Bronchial epithelial cell (primary cell): ENCODE results near the gene LPGAT1. TPM values are rescaled to one million over a fixed set of nuclear protein-coding genes. Genes with fewer than 3 reads are reported as not detected.
"Not testable (repeated sequence)": the region's sequence is repeated elsewhere in the genome, so short reads cannot be mapped to it uniquely, and the experiment has no call there.

Experiments used
- DNase-seq: peaks from one replicate; pipeline ENCODE4 v3.0.0-alpha.2; 2010; ENCODE audit warnings: low read depth
- FAIRE-seq: peaks from 2 replicates; lab custom pipeline; 2011; peaks lifted over from hg19 to GRCh38; lab: Jason Lieb, UNC
- H3K27me3 ChIP-seq: 2 replicates; pipeline ENCODE4 v1.5.1; 2011; ENCODE audit warnings: low read length; ENCODE audit not compliant: control insufficient read depth, insufficient read depth
- H3K36me3 ChIP-seq: 2 replicates; pipeline ENCODE4 v1.5.1; 2011; ENCODE audit warnings: low read length; ENCODE audit not compliant: control insufficient read depth, insufficient read depth
- H3K4me3 ChIP-seq: 2 replicates; pipeline ENCODE4 v1.5.1; 2011; ENCODE audit warnings: mild to moderate bottlenecking, low read depth, low read length, control low read depth
- CTCF ChIP-seq: IDR thresholded peaks from 2 replicates; pipeline ENCODE4 v1.5.1; 2011; ENCODE audit warnings: mild to moderate bottlenecking, moderate library complexity, low read length, control low read depth, inconsistent platforms; ENCODE audit not compliant: insufficient read depth, severe bottlenecking
- total RNA-seq: library from RNA; depleted of rRNA; stranded (reverse); fragments of >200 nt; gene quantifications from 2 replicates; pipeline ENCODE4 v1.2.1, GENCODE V29; 2014

LPGAT1 gene
- 23.9 and 27.1 TPM in 2 replicates for total RNA-seq

DNA sequence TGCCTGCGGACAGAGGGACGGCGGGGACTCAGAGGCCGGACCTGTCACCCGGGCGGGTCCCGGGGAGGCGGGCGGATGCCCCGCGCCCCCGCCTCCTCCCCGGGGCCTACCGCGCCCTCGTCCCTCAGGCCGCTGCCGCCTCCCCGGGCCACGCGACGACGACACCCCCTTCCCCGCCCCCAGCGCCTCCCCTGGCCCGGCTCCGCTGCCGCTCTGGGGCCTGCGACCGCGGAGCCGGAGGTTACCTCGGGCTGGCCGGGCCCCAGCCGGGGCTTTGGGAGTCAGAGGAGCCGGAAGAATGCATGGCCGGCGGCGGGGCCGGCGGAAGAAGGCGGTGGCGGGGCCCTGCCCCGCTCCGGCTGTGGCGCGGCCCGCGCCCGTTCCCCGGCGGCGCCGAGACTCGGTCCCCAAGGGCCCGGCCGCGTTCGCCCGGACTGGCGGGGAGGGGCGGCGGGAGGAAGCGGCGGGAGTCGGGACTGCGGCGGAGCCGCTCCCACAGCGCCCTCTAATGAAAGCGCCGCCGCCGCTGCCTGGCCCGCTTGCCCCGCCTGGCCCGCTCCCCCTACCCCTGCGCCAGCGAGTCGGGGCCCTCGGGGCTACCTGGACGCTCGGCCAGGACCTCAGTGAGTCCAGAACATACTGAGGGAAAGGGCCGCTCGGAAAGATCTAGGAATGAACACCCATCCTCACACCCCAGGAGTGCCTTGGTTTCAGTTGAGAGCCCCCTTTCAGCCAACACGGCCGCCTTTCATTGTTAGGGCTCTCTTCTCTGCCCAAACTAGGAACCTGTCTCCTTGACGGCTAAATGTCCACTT lies at the start of gene LPGAT1:
LPGAT1 (minus strand) TSS at position 436 of the 815 bp plus-strand sequence. CDS start 1,467 bp downstream, outside the sequence.
- FAIRE-seq (no peak), DNase-seq (peak; percentile 30)
- no peaks in the 10 kb centered on the region for H3K36me3 ChIP-seq
- peak within 1 kb of the TSS; percentile 49 for H3K4me3 ChIP-seq
- H3K27me3 ChIP-seq = no peaks in the 10 kb centered on the region
- peak; percentile 65 for TF ChIP-seq CTCF

GRCh38 chr1:211879475-211879874 lies 48.9 kb upstream of the LPGAT1 start:
- DNase-seq (no peak), FAIRE-seq (no peak)
- no peak for TF ChIP-seq CTCF
- Histone ChIP-seq H3K27me3 (no peaks in the 10 kb centered on the region), H3K4me3 (no peak overlapping the region), H3K36me3 (no peaks in the 10 kb centered on the region)

- no peak for DNase-seq
- no peak for TF ChIP-seq CTCF
- H3K4me3 ChIP-seq = no peak overlapping the region
- no peaks in the 10 kb centered on the region for H3K27me3 ChIP-seq
- FAIRE-seq = no peak
- no peaks in the 10 kb centered on the region for H3K36me3 ChIP-seq
Measured at GRCh38 chr1:211876851-211877590, 46.5 kb upstream of the LPGAT1 start.

DNA sequence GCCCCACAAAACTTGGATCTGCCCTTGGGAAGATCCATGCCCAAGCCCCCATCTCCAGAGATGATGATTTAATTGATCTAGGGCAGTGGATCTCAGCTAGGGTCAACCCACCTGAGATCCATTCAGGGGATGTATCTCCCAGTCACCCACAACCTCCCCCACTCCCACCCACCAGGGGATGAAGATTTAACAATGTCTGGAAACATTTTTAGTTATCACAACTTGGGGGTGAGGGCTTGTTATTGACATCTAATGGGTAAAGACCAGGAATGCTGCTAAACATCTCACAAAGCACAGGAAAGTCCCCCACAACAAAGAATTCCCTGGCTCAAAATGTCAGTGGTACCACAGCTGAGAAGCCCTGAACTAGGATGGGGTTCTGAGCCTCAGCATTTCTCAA lies 45.0 kb upstream of the LPGAT1 start:
- no peaks in the 10 kb centered on the region for H3K36me3 ChIP-seq
- no peak for DNase-seq
- H3K4me3 ChIP-seq = no peak overlapping the region
- FAIRE-seq = no peak
- no peak for TF ChIP-seq CTCF
- no peaks in the 10 kb centered on the region for H3K27me3 ChIP-seq

GRCh38 chr1:211874521-211875347 lies 44.2 kb upstream of the LPGAT1 start:
- no peak for FAIRE-seq
- no peaks in the 10 kb centered on the region for H3K36me3 ChIP-seq
- H3K27me3 ChIP-seq = no peaks in the 10 kb centered on the region
- DNase-seq = no peak
- H3K4me3 ChIP-seq = no peak overlapping the region
- no peak for TF ChIP-seq CTCF

DNA sequence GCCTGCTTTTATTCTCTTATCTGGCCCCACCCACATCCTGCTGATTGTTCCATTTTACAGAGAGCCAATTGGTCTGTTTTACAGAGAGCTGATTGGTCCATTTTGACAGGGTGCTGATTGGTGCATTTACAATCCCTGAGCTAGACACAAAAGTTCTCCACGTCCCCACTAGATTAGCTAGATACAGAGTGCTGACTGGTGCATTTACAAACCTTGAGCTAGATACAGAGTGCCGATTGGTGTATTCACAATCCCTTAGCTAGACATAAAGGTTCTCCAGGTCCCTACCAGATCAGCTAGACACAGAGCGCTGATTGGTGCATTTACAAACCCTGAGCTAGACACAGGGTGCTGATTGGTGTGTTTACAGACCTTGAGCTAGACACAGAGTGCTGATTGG lies 43.2 kb upstream of the LPGAT1 start:
- not testable (repeated sequence) for H3K4me3 ChIP-seq, DNase-seq, FAIRE-seq, H3K36me3 ChIP-seq, H3K27me3 ChIP-seq
